Posterior vena cava (tissue), 2 donors: ENCODE measurements around the gene IGSF9. TPM values are rescaled to one million over a fixed set of nuclear protein-coding genes. Genes with fewer than 3 reads are reported as not detected.
A peak's percentile ranks its signal among the peaks of the same experiment; 100 is the strongest.

ENCODE experiments used
- DNase-seq: peaks from one replicate; pipeline ENCODE4 v3.0.0-alpha.2; 2020; ENCODE audit warnings: low spot score
- intact Hi-C, 2 donors: fragments of 100-400 bp; cut with DNase I; formaldehyde crosslinking; loops; one replicate each; pipeline versions ENCODE4 v1.14.1 to v1.14.2; 2022 to 2023
- microRNA-seq, 2 donors: library from miRNA; unstranded; fragments of <30 nt; microRNA quantifications; one replicate each; pipeline ENCODE4 v1.2.0, GENCODE V29; 2020 to 2021; ENCODE audit warnings: borderline microRNAs expressed in 2 of 2
- total RNA-seq, 2 donors: library from RNA; stranded (reverse); fragmentation: NEBNext Ultra II Directional; extraction: Animal tissue kit (Norgen Biotek cat#: 25700); gene quantifications; one replicate each; pipeline ENCODE4 v1.2.1, GENCODE V29; 2021
- donor health status: DM: yes; HTN: yes; CAD: no.
- donor health status: DM: yes; HTN: yes; CAD: no.

The IGSF9 gene
- total RNA-seq, 2 donors from 2014 or later, result 0.10 to 0.42 TPM

- peak; percentile 92 for DNase-seq
- intact Hi-C loops, result loop anchor here in 1 of 2 donors (5.0 kb wide), 1 partner anchor 94 kb away; no protein-coding TSS in a partner anchor
Measured at GRCh38 chr1:159891275-159892157, 53.9 kb downstream of the IGSF9 start.

GRCh38 chr1:159890390-159890789 lies 55.0 kb downstream of the IGSF9 start:
- DNase-seq, result no peak
- intact Hi-C loops, result loop anchor here in 1 of 2 donors (5.0 kb wide), 1 partner anchor 93 kb away; no protein-coding TSS in a partner anchor

GRCh38 chr1:159889821-159890252 lies 55.6 kb downstream of the IGSF9 start:
- intact Hi-C loops, result loop anchor here (5.0 to 10.0 kb wide), 2 partner anchors 93 to 95 kb away; no protein-coding TSS in a partner anchor
- DNase-seq, result no peak

GRCh38 chr1:159889202-159889601 lies 56.2 kb downstream of the IGSF9 start:
- intact Hi-C loops, result loop anchor here in 1 of 2 donors (10.0 kb wide), 1 partner anchor 94 kb away; no protein-coding TSS in a partner anchor

GRCh38 chr1:159884296-159884695 lies 61.1 kb downstream of the IGSF9 start:
- intact Hi-C loops, result loop anchor here in 1 of 2 donors (10.0 kb wide), 1 partner anchor 89 kb away; no protein-coding TSS in a partner anchor
- no peak for DNase-seq

More at GRCh38 chr1:159889202-159889601, 56.2 kb downstream of the IGSF9 start:
- DNase-seq, result no peak

- DNase-seq, result no peak
- intact Hi-C loops, result loop anchor here in 1 of 2 donors (10.0 kb wide), 1 partner anchor 88 kb away; no protein-coding TSS in a partner anchor
Measured at GRCh38 chr1:159883134-159883533, 62.3 kb downstream of the IGSF9 start.

GRCh38 chr1:159882527-159882862 lies 62.9 kb downstream of the IGSF9 start:
- no peak for DNase-seq
- intact Hi-C loops, result loop anchor here in 1 of 2 donors (10.0 kb wide), 1 partner anchor 88 kb away; no protein-coding TSS in a partner anchor

- peak; percentile 89 for DNase-seq
- intact Hi-C loops, result loop anchor here in 1 of 2 donors (10.0 kb wide), 1 partner anchor 87 kb away; no protein-coding TSS in a partner anchor
Measured at GRCh38 chr1:159881622-159882526, 63.5 kb downstream of the IGSF9 start.

- no peak for DNase-seq
- intact Hi-C loops, result loop anchor here in 1 of 2 donors (10.0 kb wide), 1 partner anchor 86 kb away; no protein-coding TSS in a partner anchor
Measured at GRCh38 chr1:159880430-159880829, 65.0 kb downstream of the IGSF9 start.

- intact Hi-C loops, result loop anchor here in 1 of 2 donors (10.0 kb wide), 1 partner anchor 85 kb away; no protein-coding TSS in a partner anchor
- no peak for DNase-seq
Measured at GRCh38 chr1:159879977-159880376, 65.4 kb downstream of the IGSF9 start.

GRCh38 chr1:159879136-159879535 lies 66.3 kb downstream of the IGSF9 start:
- intact Hi-C loops, result no loop called here
- DNase-seq, result no peak

- no peak for DNase-seq
Measured at GRCh38 chr1:159877695-159878444, 67.5 kb downstream of the IGSF9 start.

More at GRCh38 chr1:159877695-159878444, 67.5 kb downstream of the IGSF9 start:
- intact Hi-C loops, result no loop called here

Small RNA genes lying within 50 kb of the gene (microRNA-seq; reads per million reads assigned to microRNA genes)
- gene MIR4259, result 0 reads per million in 2 donors

Other genes starting within 250 kb of the IGSF9 start
- gene CRP, start 231.0 kb downstream of the IGSF9 start, total RNA-seq, result under 1 TPM; 0.33 to 0.65 TPM
- 10 to 100 TPM; 36.0 to 36.9 TPM for gene DUSP23, start 164.7 kb downstream of the IGSF9 start, total RNA-seq
- gene FCRL6, start 143.3 kb downstream of the IGSF9 start, total RNA-seq, result under 1 TPM; 0.29 to 0.42 TPM
- gene SLAMF8, start 118.7 kb downstream of the IGSF9 start, total RNA-seq, result 10 to 100 TPM in 1 of 2 donors, 1 to 10 TPM in 1; 4.8 to 10.5 TPM
- gene VSIG8, start 83.0 kb downstream of the IGSF9 start, total RNA-seq, result under 1 TPM in 1 of 2 donors, not detected in 1; 0.19 TPM
- gene CFAP45, start 45.4 kb downstream of the IGSF9 start, total RNA-seq, result 1 to 10 TPM; 1.2 to 2.2 TPM
- 100 to 1,000 TPM; 237 to 244 TPM for gene TAGLN2, start 20.1 kb downstream of the IGSF9 start, total RNA-seq
- gene SLAMF9, start 8.6 kb upstream of the IGSF9 start, total RNA-seq, result under 1 TPM in 1 of 2 donors, not detected in 1; 0.38 TPM
- gene PIGM, start 86.4 kb upstream of the IGSF9 start, total RNA-seq, result 1 to 10 TPM; 5.5 to 6.3 TPM
- under 1 TPM in 1 of 2 donors, not detected in 1; 0.19 TPM for gene KCNJ10, start 124.5 kb upstream of the IGSF9 start, total RNA-seq
- not detected for gene KCNJ9, start 135.9 kb upstream of the IGSF9 start, total RNA-seq
- gene IGSF8, start 153.0 kb upstream of the IGSF9 start, total RNA-seq, result 10 to 100 TPM; 16.0 to 17.4 TPM
- 10 to 100 TPM in 1 of 2 donors, 1 to 10 TPM in 1; 4.1 to 10.8 TPM for gene ATP1A2, start 170.1 kb upstream of the IGSF9 start, total RNA-seq
- gene ATP1A4, start 206.0 kb upstream of the IGSF9 start, total RNA-seq, result not detected
- gene CASQ1, start 245.0 kb upstream of the IGSF9 start, total RNA-seq, result 10 to 100 TPM in 1 of 2 donors, 1 to 10 TPM in 1; 4.5 to 10.4 TPM